Measurements from ENCODE around the gene UGT1A3.

Gene UGT1A3

DNA sequence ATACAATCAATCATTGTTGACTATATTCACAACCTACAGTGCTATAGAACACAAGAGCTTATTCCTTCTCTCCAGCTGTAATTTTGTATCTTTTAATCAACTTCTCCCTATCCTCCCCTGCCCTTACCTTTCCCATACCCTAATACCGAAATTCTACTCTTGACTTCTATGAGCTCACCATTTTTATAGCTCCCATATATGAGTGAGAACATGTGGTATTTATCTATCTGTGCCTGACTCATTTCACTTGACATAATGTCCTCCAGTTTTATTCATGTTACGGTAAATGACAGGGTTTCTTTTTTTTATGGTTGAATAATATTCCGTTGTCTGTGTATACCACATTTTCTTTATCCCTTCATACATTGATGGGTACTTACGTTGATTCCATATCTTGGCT, 51.9 kb downstream of the UGT1A3 start:
- Mint-ChIP-seq H3K27me3 (ENCODE audit: low read depth) (peaks cover 10% of the 10 kb centered on the region), H3K4me3 (no peak overlapping the region), H3K4me1 (ENCODE audit: low read depth) (no peaks in the 10 kb centered on the region), H3K27ac (no peak overlapping the region), H3K9me3 (peaks cover 3% of the 10 kb centered on the region), H3K36me3 (ENCODE audit: low read depth) (no peaks in the 10 kb centered on the region)
- DNase-seq (ENCODE audit: low spot score), result no peak

DNA sequence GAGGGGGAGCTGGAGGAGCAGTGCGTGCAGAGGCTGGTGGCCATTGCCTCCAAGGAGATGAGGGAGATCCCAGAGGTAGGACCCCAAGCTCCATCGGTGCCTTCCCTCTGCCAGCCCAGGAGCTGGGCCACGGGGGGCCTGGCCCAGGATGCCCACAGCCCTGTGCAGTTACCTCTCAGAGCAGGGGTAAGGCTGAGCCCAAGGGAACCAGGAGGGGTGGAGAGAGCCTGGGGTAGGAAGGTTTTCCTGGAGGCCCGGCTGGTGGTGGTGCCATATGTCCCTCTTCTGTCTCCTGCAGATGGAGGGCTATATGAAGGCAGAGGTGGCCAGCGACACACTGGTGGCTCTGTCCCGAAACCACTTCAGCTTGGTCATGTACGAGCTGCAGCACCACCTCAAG, 60.7 kb downstream of the UGT1A3 start:
- no peaks in the 10 kb centered on the region for H3K4me1 Mint-ChIP-seq (ENCODE audit: low read depth)
- H3K36me3 Mint-ChIP-seq (ENCODE audit: low read depth), result no peaks in the 10 kb centered on the region
- H3K4me3 Mint-ChIP-seq, result no peak overlapping the region
- H3K27ac Mint-ChIP-seq, result no peak overlapping the region
- DNase-seq (ENCODE audit: low spot score), result no peak
- H3K9me3 Mint-ChIP-seq, result no peaks in the 10 kb centered on the region
- H3K27me3 Mint-ChIP-seq (ENCODE audit: low read depth), result no peaks in the 10 kb centered on the region

DNA sequence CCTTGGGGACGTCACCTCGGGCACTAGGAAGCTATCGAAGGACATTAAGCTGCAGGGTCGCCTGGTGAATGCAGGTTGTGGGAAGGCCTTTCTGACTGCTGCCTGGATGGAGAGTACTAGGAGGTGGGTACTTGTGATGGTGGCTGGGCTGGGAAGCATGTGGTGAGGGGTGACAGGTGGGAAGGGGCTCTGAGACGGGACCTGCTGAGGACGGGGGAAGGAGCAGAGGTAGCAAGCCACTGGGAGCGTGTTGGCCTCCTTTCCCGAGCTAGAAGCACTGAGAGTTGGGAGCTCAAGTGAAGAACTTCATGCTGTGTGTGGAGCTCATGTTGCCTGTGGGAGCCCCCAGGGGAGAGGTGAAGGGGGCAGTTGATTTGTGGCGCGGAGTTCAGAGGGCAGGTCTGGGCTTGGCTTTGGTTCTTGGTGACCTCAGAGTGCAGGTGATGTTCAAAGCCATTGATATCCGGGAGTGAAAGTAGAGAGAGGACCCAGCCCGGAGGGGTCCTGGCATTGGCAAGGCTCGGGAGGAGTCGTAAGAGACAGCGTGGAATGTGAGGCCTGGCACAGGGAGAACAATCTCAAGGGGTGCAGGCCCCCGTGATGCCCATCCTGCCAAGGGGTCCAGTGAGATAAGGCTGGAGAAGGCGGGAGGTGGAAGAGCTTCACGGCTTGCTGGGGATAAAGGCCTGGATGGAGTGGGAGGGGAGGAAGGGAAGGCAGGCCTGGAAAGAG, 62.5 kb downstream of the UGT1A3 start:
- H3K4me1 Mint-ChIP-seq (ENCODE audit: low read depth), result no peaks in the 10 kb centered on the region
- no peak overlapping the region for H3K4me3 Mint-ChIP-seq
- no peaks in the 10 kb centered on the region for H3K36me3 Mint-ChIP-seq (ENCODE audit: low read depth)
- H3K27me3 Mint-ChIP-seq (ENCODE audit: low read depth), result no peaks in the 10 kb centered on the region
- peak overlapping the region; percentile 1 for H3K27ac Mint-ChIP-seq
- no peaks in the 10 kb centered on the region for H3K9me3 Mint-ChIP-seq
- no peak for DNase-seq (ENCODE audit: low spot score)

DNA sequence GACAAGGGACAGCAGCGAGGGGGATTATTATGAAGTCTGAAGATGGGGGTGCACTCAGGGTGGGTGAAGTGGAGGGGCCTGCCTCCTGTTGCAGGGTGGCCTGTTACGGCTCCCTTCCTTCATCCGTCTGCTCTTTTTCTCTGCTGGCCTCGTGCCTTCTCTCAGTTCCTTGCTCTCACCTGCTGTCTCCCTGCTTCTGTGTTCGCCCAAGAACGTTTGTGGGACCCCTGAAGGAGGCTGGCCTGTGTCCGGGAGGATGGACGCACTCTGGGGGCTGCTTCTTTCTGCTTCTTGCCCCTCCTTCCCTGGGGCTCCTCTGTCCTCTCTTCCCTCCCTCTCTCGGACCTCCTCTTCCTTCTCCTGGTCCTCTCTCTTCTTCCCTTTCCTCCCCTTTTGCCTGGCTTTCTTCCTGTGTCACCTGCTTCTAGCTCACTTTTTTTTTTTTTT, 63.1 kb downstream of the UGT1A3 start:
- Mint-ChIP-seq H3K36me3 (ENCODE audit: low read depth) (no peaks in the 10 kb centered on the region), H3K27me3 (ENCODE audit: low read depth) (no peaks in the 10 kb centered on the region), H3K4me1 (ENCODE audit: low read depth) (no peaks in the 10 kb centered on the region), H3K27ac (no peak overlapping the region), H3K4me3 (no peak overlapping the region), H3K9me3 (no peaks in the 10 kb centered on the region)
- DNase-seq (ENCODE audit: low spot score), result no peak

DNA sequence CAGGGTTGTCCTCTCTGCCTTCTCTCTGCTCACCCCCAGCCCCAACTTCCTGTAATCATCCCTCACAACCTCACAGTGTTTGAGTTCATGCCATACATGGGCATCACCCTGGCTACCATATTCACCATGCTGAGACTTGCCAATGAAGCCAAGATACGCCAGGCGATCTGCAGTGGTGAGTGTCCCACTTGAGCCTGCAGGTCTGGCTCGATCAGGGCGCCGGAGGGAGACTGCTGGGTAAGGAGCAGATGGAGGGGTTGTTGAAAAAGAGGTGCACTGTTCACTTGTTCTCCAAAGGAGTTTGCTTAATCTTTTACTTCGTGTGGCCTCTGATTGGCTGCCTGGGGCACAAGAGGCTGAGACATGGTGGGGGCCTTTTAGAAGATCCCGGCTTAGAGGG, 63.9 kb downstream of the UGT1A3 start:
- Mint-ChIP-seq H3K27me3 (ENCODE audit: low read depth) (no peaks in the 10 kb centered on the region), H3K36me3 (ENCODE audit: low read depth) (no peaks in the 10 kb centered on the region), H3K4me1 (ENCODE audit: low read depth) (no peaks in the 10 kb centered on the region)

DNA sequence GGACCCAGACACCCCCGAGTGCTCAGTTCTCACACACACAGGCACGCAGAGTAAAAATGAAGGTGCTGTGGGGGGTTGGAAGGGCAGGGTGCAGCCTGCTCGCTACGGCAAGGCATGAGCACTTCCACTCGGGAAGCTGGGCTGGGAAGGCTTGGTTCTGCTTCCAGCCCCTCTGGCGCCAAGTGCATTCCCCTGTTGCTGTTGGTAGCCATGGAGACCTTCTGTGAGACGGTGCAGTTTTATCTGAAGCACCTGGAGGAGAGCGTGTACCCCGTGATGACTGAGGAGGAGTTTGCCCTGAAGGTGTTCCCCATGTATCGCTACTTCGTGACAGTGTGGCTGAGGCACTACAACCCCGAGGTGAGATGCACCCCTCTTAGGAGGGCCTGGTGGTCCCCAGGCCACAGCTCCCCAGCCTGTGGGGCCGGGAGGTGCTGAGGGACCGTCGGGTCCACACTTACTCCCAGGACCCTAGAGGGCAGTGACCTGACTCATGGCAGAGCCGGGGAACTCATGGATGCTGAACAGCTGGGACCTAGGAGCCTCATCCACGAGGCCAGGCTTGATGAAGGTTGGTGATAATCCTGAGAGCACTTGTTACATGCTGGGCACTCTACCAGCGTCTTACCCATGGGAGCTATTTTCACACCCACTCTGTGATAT, 64.8 kb downstream of the UGT1A3 start:
- Mint-ChIP-seq H3K4me3 (no peak overlapping the region), H3K27me3 (ENCODE audit: low read depth) (no peaks in the 10 kb centered on the region), H3K9me3 (no peaks in the 10 kb centered on the region), H3K36me3 (ENCODE audit: low read depth) (no peaks in the 10 kb centered on the region), H3K4me1 (ENCODE audit: low read depth) (no peaks in the 10 kb centered on the region), H3K27ac (no peak overlapping the region)
- DNase-seq (ENCODE audit: low spot score), result no peak

More for the DNA sequence above, 63.9 kb downstream of the UGT1A3 start:
- Mint-ChIP-seq H3K27ac (no peak overlapping the region), H3K4me3 (no peak overlapping the region), H3K9me3 (no peaks in the 10 kb centered on the region)
- DNase-seq (ENCODE audit: low spot score), result no peak

DNA sequence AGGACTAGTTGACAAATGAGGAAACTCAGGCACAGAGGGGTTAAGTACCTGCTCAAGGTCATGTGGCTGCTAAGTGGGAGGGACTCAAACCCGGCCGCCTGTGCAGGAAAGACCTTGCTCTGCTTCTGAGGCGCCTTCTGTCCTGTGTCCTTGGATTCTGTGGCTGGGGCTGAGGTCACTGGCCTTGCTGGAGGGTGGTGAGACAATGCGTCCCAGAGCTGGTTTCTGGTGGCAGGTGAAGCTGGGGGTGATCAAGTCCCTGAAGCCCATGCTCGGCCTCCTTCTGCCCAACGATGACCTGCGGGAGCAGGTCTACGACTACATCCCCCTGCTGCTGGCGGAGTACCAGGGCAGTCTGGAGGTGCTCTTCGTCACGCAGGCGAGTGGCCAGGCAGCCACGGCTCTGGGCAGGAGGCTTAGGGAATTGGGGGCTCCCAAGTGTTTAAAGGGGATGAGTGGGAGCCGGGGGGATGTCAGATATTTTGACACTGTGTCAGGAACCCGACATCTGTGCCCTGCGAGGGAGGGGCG, 65.4 kb downstream of the UGT1A3 start:
- no peak overlapping the region for H3K27ac Mint-ChIP-seq
- H3K4me3 Mint-ChIP-seq, result no peak overlapping the region
- H3K27me3 Mint-ChIP-seq (ENCODE audit: low read depth), result no peaks in the 10 kb centered on the region
- H3K36me3 Mint-ChIP-seq (ENCODE audit: low read depth), result no peaks in the 10 kb centered on the region
- no peak for DNase-seq (ENCODE audit: low spot score)
- no peaks in the 10 kb centered on the region for H3K9me3 Mint-ChIP-seq
- no peaks in the 10 kb centered on the region for H3K4me1 Mint-ChIP-seq (ENCODE audit: low read depth)

DNA sequence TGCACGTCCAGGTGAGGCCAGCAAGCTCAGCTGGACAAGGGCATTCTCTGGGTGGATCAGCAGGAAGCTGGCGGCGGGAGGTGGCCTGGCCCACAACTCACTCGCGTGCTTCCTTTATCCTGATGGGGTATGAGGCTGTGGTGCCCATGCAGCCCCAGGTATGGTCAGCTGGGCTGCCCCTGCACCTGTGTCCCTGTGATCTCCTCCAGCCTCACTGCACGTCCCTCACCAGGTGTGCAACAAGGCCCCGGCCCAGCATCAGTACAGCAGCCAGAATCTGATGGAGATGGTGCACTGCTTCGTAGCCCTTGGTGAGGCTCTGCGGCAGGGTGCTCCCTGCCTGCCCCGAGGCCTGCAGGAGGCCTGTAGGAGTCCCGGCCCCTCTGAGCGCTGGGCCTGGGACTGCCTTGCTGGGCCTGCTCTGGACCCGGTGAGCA, 66.9 kb downstream of the UGT1A3 start:
- Mint-ChIP-seq H3K27me3 (ENCODE audit: low read depth) (no peaks in the 10 kb centered on the region), H3K9me3 (no peaks in the 10 kb centered on the region), H3K27ac (no peak overlapping the region), H3K4me3 (no peak overlapping the region), H3K4me1 (ENCODE audit: low read depth) (no peaks in the 10 kb centered on the region), H3K36me3 (ENCODE audit: low read depth) (no peaks in the 10 kb centered on the region)
- DNase-seq (ENCODE audit: low spot score), result no peak

DNA sequence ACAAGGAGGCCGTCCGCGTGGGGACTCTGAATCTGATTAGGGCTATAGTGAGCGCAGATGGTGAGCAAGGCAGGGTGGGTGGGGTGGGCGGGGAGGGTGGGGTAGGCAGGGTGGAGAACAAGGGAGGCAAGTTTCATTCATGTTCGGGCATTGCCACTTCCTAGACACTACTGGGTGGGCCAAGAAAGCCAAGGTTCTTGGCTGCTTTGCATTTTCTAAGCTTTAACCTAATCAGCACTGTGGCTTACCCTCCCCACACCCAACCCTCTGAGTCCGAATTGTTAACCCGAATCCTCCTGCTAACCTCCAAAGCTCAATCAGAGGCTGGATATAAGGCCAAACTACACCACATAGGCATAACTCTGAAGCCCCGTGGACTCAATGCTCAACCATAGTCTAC, 67.4 kb downstream of the UGT1A3 start:
- H3K27me3 Mint-ChIP-seq (ENCODE audit: low read depth), result no peaks in the 10 kb centered on the region
- H3K9me3 Mint-ChIP-seq, result no peaks in the 10 kb centered on the region
- H3K36me3 Mint-ChIP-seq (ENCODE audit: low read depth), result no peaks in the 10 kb centered on the region
- H3K27ac Mint-ChIP-seq, result no peak overlapping the region
- DNase-seq (ENCODE audit: low spot score), result no peak
- H3K4me3 Mint-ChIP-seq, result no peak overlapping the region
- H3K4me1 Mint-ChIP-seq (ENCODE audit: low read depth), result no peaks in the 10 kb centered on the region

DNA sequence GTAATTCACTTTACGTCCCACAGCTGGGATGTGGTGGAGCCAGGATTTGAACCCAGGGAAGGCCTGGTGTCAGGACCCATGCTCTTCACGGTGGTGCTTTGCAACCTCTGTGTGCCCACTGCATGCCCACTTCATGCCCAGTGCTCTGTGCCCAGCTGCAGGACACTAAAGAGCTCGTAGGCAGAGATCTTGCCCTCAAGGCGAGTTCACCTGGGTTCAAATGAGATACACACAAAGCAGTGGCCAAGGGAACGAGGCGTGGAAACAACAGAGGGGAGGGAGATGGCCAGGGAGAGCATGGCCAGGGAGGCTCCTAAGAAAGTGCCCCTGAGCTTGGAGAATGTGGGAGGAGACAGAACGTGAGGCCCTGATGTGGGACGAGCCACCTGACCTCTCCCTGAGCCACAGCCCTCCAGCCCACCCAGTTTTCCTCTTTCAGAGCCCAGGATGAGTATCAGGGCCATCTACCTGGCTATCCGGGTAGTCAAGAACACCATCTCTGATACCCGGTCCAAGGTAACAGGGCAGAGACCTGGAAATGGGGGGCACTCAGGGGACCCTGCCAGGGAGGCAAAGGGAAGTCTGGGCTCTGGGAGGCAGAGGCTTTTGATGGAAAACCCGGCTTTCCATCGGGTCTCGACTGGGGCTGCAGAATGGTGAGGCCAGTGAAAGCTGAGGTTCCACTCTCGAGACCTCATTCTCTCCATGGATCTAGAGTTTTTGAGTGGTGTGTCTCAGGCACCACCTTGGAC, 69.7 kb downstream of the UGT1A3 start:
- H3K27ac Mint-ChIP-seq, result no peak overlapping the region
- no peaks in the 10 kb centered on the region for H3K36me3 Mint-ChIP-seq (ENCODE audit: low read depth)
- no peaks in the 10 kb centered on the region for H3K9me3 Mint-ChIP-seq
- H3K4me1 Mint-ChIP-seq (ENCODE audit: low read depth), result no peaks in the 10 kb centered on the region
- no peak for DNase-seq (ENCODE audit: low spot score)
- H3K4me3 Mint-ChIP-seq, result no peak overlapping the region
- no peaks in the 10 kb centered on the region for H3K27me3 Mint-ChIP-seq (ENCODE audit: low read depth)

DNA sequence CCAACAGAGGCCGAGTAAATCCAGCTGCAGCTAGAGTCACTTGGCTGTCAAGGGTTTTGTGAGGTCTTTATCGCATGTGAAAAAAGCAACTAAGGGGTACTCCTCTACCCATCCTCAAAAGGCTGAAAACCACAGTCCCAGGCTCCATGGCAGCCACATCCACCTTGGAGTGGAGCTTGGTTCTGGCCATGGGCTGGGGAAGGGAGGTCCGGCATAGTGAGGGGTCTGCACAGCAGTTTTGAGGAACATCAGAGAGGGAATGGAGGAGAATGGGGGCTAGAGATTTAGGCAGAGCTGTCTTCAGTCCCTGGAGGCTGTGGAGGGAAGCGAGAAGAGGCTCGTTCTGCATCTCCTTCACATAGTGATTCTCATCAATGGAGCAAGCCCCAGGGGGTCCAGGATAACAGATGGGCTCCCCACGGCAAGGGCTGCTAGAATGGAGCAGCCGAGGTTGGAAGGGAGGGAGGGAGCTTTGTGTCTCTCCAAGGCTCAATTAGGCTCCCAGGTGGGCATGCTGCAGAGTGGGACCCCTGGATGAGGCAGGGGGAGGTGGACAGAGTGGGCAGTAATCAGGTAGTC, 70.3 kb downstream of the UGT1A3 start:
- no peak for DNase-seq (ENCODE audit: low spot score)
- Mint-ChIP-seq H3K27ac (no peak overlapping the region), H3K36me3 (ENCODE audit: low read depth) (no peaks in the 10 kb centered on the region), H3K4me1 (ENCODE audit: low read depth) (no peaks in the 10 kb centered on the region), H3K27me3 (ENCODE audit: low read depth) (peaks cover 1% of the 10 kb centered on the region), H3K4me3 (no peak overlapping the region), H3K9me3 (no peaks in the 10 kb centered on the region)

DNA sequence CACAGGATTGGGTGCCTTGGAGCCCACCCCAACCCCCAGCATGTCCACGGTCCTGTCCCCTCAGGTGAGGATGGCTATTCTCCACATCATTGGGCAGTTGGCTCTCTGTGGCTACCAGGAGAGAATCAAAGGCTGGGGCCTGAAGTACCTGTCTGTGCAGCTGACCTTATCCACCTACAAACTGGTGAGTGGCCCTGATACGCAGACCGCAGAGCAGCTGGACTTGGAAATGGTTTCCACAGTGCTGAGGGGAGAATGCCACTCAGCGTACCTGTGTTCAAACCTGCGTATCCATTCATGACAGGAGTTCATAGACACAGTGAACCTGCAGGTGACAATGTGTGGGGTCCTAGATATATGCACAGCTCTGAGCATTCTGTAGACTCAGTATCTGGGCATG, 70.9 kb downstream of the UGT1A3 start:
- Mint-ChIP-seq H3K27me3 (ENCODE audit: low read depth) (peaks cover 4% of the 10 kb centered on the region), H3K27ac (no peak overlapping the region), H3K4me1 (ENCODE audit: low read depth) (no peaks in the 10 kb centered on the region), H3K4me3 (no peak overlapping the region), H3K36me3 (ENCODE audit: low read depth) (no peaks in the 10 kb centered on the region), H3K9me3 (no peaks in the 10 kb centered on the region)
- DNase-seq (ENCODE audit: low spot score), result no peak

DNA sequence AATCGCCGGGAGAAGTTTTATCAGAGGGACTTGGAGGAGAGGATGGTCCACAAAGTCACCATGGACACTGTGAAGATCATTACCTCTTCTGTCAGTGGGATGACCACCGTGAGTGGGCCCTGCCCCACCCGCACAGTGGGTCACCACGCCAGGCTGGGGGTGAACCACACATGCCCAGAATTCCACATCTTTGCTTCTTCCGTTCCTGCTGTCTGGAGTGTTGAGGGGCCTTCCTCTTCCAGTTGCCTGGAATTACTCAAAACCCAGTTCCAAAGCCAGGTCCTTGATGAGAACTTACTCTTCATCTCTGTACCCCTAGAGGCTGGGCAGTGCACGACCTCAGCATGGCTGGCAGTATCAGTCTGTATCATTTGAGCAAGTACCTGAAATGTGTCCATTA, 71.4 kb downstream of the UGT1A3 start:
- Mint-ChIP-seq H3K9me3 (no peaks in the 10 kb centered on the region), H3K27me3 (ENCODE audit: low read depth) (peaks cover 4% of the 10 kb centered on the region), H3K4me3 (no peak overlapping the region), H3K4me1 (ENCODE audit: low read depth) (no peaks in the 10 kb centered on the region), H3K27ac (no peak overlapping the region), H3K36me3 (ENCODE audit: low read depth) (no peaks in the 10 kb centered on the region)
- DNase-seq (ENCODE audit: low spot score), result no peak

Data from T-helper 2 cell treated with Interferon-gamma antibody and Interleukin-4, amounts not matched to agents 5 μg/mL and 100 μg/mL, for 36 hours (primary cell).